Transverse colon (tissue), 4 donors: ENCODE data around the gene ANO4.

Experiments used
- CTCF ChIP-seq, 5 experiments: fragments of 200-600 bp in 3 of 5; fragments of 450-650 bp in 2 of 5; sonication (generic) in 3 of 5; IDR thresholded peaks; 1 replicate in 2 of 5; 2 replicates in 3 of 5; pipeline ENCODE4 v1.5.1; 2016 to 2017; ENCODE audit warnings: antibody characterized with exemption in 5 of 5, inconsistent platforms in 3 of 5, mild to moderate bottlenecking in 2 of 5, moderate library complexity in 1 of 5
- EP300 ChIP-seq: sonication (generic); formaldehyde crosslinking; IDR thresholded peaks from one replicate; pipeline ENCODE4 v1.6.1; 2017; ENCODE audit warnings: antibody characterized with exemption, low read depth
- POLR2A ChIP-seq: fragments of 450-650 bp; IDR thresholded peaks from one replicate; pipeline ENCODE4 v1.6.1; 2016; ENCODE audit warnings: antibody characterized with exemption, mild to moderate bottlenecking, moderate library complexity
- POLR2AphosphoS5 ChIP-seq, 3 donors: sonication (generic); formaldehyde crosslinking; IDR thresholded peaks; one replicate each; pipeline ENCODE4 v1.6.1; 2016; ENCODE audit warnings: antibody characterized with exemption in 3 of 3

DNA sequence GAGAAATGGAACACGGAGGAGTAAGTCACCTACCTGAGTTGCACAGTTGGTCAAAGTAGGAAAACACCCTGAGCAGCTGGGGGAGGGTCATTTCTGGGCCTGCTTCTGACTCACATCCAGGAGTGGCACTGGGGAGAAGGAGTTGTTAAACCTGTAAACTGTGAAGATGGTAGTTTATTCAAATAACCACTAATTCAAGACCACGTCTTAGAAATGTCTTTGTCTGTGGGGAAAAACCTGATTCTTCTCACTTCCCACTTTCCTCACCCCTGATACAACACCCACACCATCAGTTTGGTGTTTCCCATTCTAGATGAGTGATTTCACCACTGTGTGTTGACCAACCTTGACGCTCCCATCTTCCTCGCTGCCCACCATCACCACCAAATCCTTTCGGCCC lies 207.1 kb downstream of the ANO4 start:
- TF ChIP-seq CTCF (IDR thresholded peaks at IDR 0.05) (no peak), POLR2AphosphoS5 (IDR thresholded peaks at IDR 0.05) (no peak), POLR2A (no peak), EP300 (no peak)
